WERI-Rb-1 (cell line): ENCODE results near the gene ARL6IP6.
A peak's percentile ranks its signal among the peaks of the same experiment; 100 is the strongest.

ENCODE experiments used
- DNase-seq: peaks from one replicate; pipeline ENCODE4 v3.0.0-alpha.2; 2020
- H3K27ac ChIP-seq: fragments of 250-450 bp; sonication (Bioruptor Pico); 2 replicates; pipeline ENCODE4 v1.5.1; 2020; ENCODE audit warnings: mild to moderate bottlenecking, moderate library complexity
- H3K27me3 ChIP-seq: fragments of 250-450 bp; sonication (Bioruptor Pico); 2 replicates; pipeline ENCODE4 v1.5.1; 2021; ENCODE audit warnings: mild to moderate bottlenecking, low read depth, moderate library complexity; ENCODE audit not compliant: insufficient read depth, severe bottlenecking
- H3K36me3 ChIP-seq: fragments of 250-450 bp; sonication (Bioruptor Pico); 2 replicates; pipeline ENCODE4 v1.5.1; 2020; ENCODE audit warnings: mild to moderate bottlenecking, moderate library complexity
- H3K4me3 ChIP-seq: 2 replicates; pipeline ENCODE4 v1.5.1; 2011; ENCODE audit warnings: low read depth, mild to moderate bottlenecking, control low read depth, low read length
- H3K9me3 ChIP-seq: fragments of 250-450 bp; sonication (Bioruptor Pico); 2 replicates; pipeline ENCODE4 v1.5.1; 2021; ENCODE audit warnings: mild to moderate bottlenecking, moderate library complexity; ENCODE audit not compliant: severe bottlenecking
- CTCF ChIP-seq: IDR thresholded peaks from 2 replicates; pipeline ENCODE4 v1.5.1; 2011; ENCODE audit warnings: low read depth, mild to moderate bottlenecking, control low read depth, inconsistent platforms, low read length

ARL6IP6 gene

GRCh38 chr2:152706477-152707021, 11.9 kb upstream of the ARL6IP6 start:
- H3K27me3 ChIP-seq, result no peaks in the 10 kb centered on the region
- H3K36me3 ChIP-seq, result peaks cover 60% of the 10 kb centered on the region
- TF ChIP-seq CTCF, result no peak
- H3K4me3 ChIP-seq, result no peak overlapping the region
- H3K9me3 ChIP-seq, result no peaks in the 10 kb centered on the region
- H3K27ac ChIP-seq, result no peak overlapping the region
- DNase-seq, result no peak

- peaks cover 62% of the 10 kb centered on the region for H3K36me3 ChIP-seq
- TF ChIP-seq CTCF, result no peak
- H3K27me3 ChIP-seq, result no peaks in the 10 kb centered on the region
- H3K9me3 ChIP-seq, result no peaks in the 10 kb centered on the region
- no peak overlapping the region for H3K4me3 ChIP-seq
- DNase-seq, result no peak
- H3K27ac ChIP-seq, result no peak overlapping the region
Measured at GRCh38 chr2:152708742-152709141, 9.7 kb upstream of the ARL6IP6 start.

GRCh38 chr2:152710713-152711112, 7.7 kb upstream of the ARL6IP6 start:
- Histone ChIP-seq H3K9me3 (no peaks in the 10 kb centered on the region), H3K27me3 (no peaks in the 10 kb centered on the region), H3K4me3 (no peak overlapping the region), H3K36me3 (peaks cover 72% of the 10 kb centered on the region), H3K27ac (no peak overlapping the region)
- no peak for DNase-seq
- TF ChIP-seq CTCF, result no peak

- no peaks in the 10 kb centered on the region for H3K9me3 ChIP-seq
- TF ChIP-seq CTCF, result no peak
- no peak overlapping the region for H3K4me3 ChIP-seq
- peaks cover 64% of the 10 kb centered on the region for H3K36me3 ChIP-seq
- H3K27ac ChIP-seq, result no peak overlapping the region
- H3K27me3 ChIP-seq, result no peaks in the 10 kb centered on the region
- no peak for DNase-seq
Measured at GRCh38 chr2:152715112-152715511, 3.3 kb upstream of the ARL6IP6 start.

- Histone ChIP-seq H3K27me3 (no peaks in the 10 kb centered on the region), H3K36me3 (peaks cover 62% of the 10 kb centered on the region), H3K9me3 (no peaks in the 10 kb centered on the region), H3K4me3 (peak overlapping the region; percentile 100), H3K27ac (no peak overlapping the region)
- peak; percentile 53 for DNase-seq
- TF ChIP-seq CTCF, result peak; percentile 63
Measured at GRCh38 chr2:152715854-152716428, 2.5 kb upstream of the ARL6IP6 start.

- Histone ChIP-seq H3K4me3 (peak overlapping the region; percentile 100), H3K27me3 (no peaks in the 10 kb centered on the region), H3K27ac (peak overlapping the region; percentile 100), H3K36me3 (peaks cover 58% of the 10 kb centered on the region), H3K9me3 (no peaks in the 10 kb centered on the region)
- no peak for TF ChIP-seq CTCF
- peak; percentile 50 for DNase-seq
Measured at GRCh38 chr2:152716805-152717227, 1.6 kb upstream of the ARL6IP6 start.
